Measurements from ENCODE around the gene ARHGAP20.

ARHGAP20 gene

GRCh38 chr11:110529043-110529442 lies 183.2 kb downstream of the ARHGAP20 start:
- DNase-seq (ENCODE audit: low read depth in 3 of 3) = no peak

GRCh38 chr11:110527146-110527545 lies 185.1 kb downstream of the ARHGAP20 start:
- no peak for DNase-seq (ENCODE audit: low read depth in 3 of 3)

Data from stimulated activated CD4-positive, alpha-beta T cell treated with anti-CD3 and anti-CD28 coated beads, TNF-alpha, amount 100 ng/mL, for 4 hours (primary cell).